Jurkat, Clone E6-1 (cell line): Measurements from ENCODE around the gene SIGLEC7. TPM values are rescaled to one million over a fixed set of nuclear protein-coding genes. Genes with fewer than 3 reads are reported as not detected.

Source experiments
- DNase-seq: peaks from one replicate; pipeline ENCODE4 v3.0.0-alpha.2; 2011; ENCODE audit warnings: low read depth, low spot score
- H3K4me3 ChIP-seq: 2 replicates; pipeline ENCODE4 v1.5.1; 2011; ENCODE audit warnings: mild to moderate bottlenecking, low read length, control low read depth, moderate library complexity
- polyA plus RNA-seq: library from polyadenylated mRNA; unstranded; fragments of >200 nt; gene quantifications from one replicate; pipeline ENCODE4 v1.2.1, GENCODE V29; 2012; ENCODE audit warnings: missing spikeins; ENCODE audit not compliant: insufficient read length, insufficient read depth

Gene SIGLEC7
- polyA plus RNA-seq, result not detected

- H3K4me3 ChIP-seq, result no peak within 1 kb of the TSS
- DNase-seq, result no peak
Measured at GRCh38 chr19:51142119-51142518, at the start of gene SIGLEC7. Gene SIGLEC7, plus strand, starts transcription at chr19:51142301. Its CDS starts 69 bp downstream, at chr19:51142370.

GRCh38 chr19:51093101-51093500 is 49.0 kb upstream of the SIGLEC7 start:
- H3K4me3 ChIP-seq, result no peak overlapping the region
- no peak for DNase-seq

GRCh38 chr19:51093510-51094345 is 48.4 kb upstream of the SIGLEC7 start:
- no peak for DNase-seq
- no peak overlapping the region for H3K4me3 ChIP-seq

GRCh38 chr19:51094696-51095279 is 47.3 kb upstream of the SIGLEC7 start:
- H3K4me3 ChIP-seq, result no peak overlapping the region
- no peak for DNase-seq

GRCh38 chr19:51096473-51097165 is 45.5 kb upstream of the SIGLEC7 start:
- no peak for DNase-seq
- H3K4me3 ChIP-seq, result no peak overlapping the region

- H3K4me3 ChIP-seq, result no peak overlapping the region
- DNase-seq, result no peak
Measured at GRCh38 chr19:51097166-51097738, 44.8 kb upstream of the SIGLEC7 start.

- no peak overlapping the region for H3K4me3 ChIP-seq
- DNase-seq, result no peak
Measured at GRCh38 chr19:51097796-51098195, 44.3 kb upstream of the SIGLEC7 start.

- no peak for DNase-seq
- H3K4me3 ChIP-seq, result no peak overlapping the region
Measured at GRCh38 chr19:51098365-51099046, 43.6 kb upstream of the SIGLEC7 start.

GRCh38 chr19:51099047-51099382 is 43.1 kb upstream of the SIGLEC7 start:
- DNase-seq, result no peak
- no peak overlapping the region for H3K4me3 ChIP-seq

GRCh38 chr19:51100601-51101000 is 41.5 kb upstream of the SIGLEC7 start:
- DNase-seq, result no peak
- no peak overlapping the region for H3K4me3 ChIP-seq

GRCh38 chr19:51101171-51101865 is 40.8 kb upstream of the SIGLEC7 start:
- H3K4me3 ChIP-seq, result no peak overlapping the region
- no peak for DNase-seq

- no peak for DNase-seq
- H3K4me3 ChIP-seq, result no peak overlapping the region
Measured at GRCh38 chr19:51102991-51103390, 39.1 kb upstream of the SIGLEC7 start.

GRCh38 chr19:51103926-51104341 is 38.2 kb upstream of the SIGLEC7 start:
- no peak overlapping the region for H3K4me3 ChIP-seq
- DNase-seq, result no peak

- peak overlapping the region; percentile 92 for H3K4me3 ChIP-seq
- no peak for DNase-seq
Measured at GRCh38 chr19:51107406-51108065, 34.6 kb upstream of the SIGLEC7 start.

GRCh38 chr19:51108066-51108804 is 33.9 kb upstream of the SIGLEC7 start, which contains the start of gene CTU1:
Gene CTU1, minus strand, starts transcription at chr19:51108409. Its CDS starts 3,840 bp downstream, at chr19:51104569.
- DNase-seq, result peak; percentile 99
- H3K4me3 ChIP-seq, result peak within 1 kb of the TSS; percentile 92

GRCh38 chr19:51108805-51109146 is 33.3 kb upstream of the SIGLEC7 start:
- peak overlapping the region; percentile 50 for H3K4me3 ChIP-seq
- DNase-seq, result no peak

- no peak overlapping the region for H3K4me3 ChIP-seq
- DNase-seq, result no peak
Measured at GRCh38 chr19:51110666-51110971, 31.5 kb upstream of the SIGLEC7 start.

- no peak for DNase-seq
- no peak overlapping the region for H3K4me3 ChIP-seq
Measured at GRCh38 chr19:51111606-51112005, 30.5 kb upstream of the SIGLEC7 start.
